Measurements from ENCODE around the gene PTGIR.

GRCh38 chr19:46661020-46661731, 36.3 kb upstream of the PTGIR start, which contains the start of gene DACT3:
- TF ChIP-seq CTCF (conservative IDR thresholded peaks at IDR 0.05; ENCODE audit: low read length), result no peak
- no peak for TF ChIP-seq EZH2phosphoT487 (IDR thresholded peaks at IDR 0.05; ENCODE audit: borderline replicate concordance)
